ENCODE results near the gene PRKG1. TPM values are rescaled to one million over a fixed set of nuclear protein-coding genes. Genes with fewer than 3 reads are reported as not detected.
A peak's percentile ranks its signal among the peaks of the same experiment; 100 is the strongest.

PRKG1 gene
- total RNA-seq, 1 donor from 2014 or later = 17.9 TPM

- DNase-seq (ENCODE audit: extremely low spot score in 2 of 2) = no peak
- intact Hi-C loops (cut with DNase I) = no loop called here
- Histone ChIP-seq H3K27ac (no peak overlapping the region), H3K9me3 (no peaks in the 10 kb centered on the region), H3K4me3 (no peak overlapping the region), H3K4me1 (peaks cover 6% of the 10 kb centered on the region), H3K36me3 (no peaks in the 10 kb centered on the region), H3K27me3 (no peaks in the 10 kb centered on the region)
- TF ChIP-seq POLR2AphosphoS5 (IDR thresholded peaks at IDR 0.05; ENCODE audit: insufficient read depth in 1 of 2, low read depth in 1 of 2) (no peak), POLR2A (IDR thresholded peaks at IDR 0.05) (no peak), CTCF (IDR thresholded peaks at IDR 0.05) (no peak)
These were observed 244.8 kb downstream of the PRKG1 start for GRCh38 chr10:51319173-51319435.

GRCh38 chr10:51321300-51321699 lies 247.0 kb downstream of the PRKG1 start:
- Histone ChIP-seq H3K4me1 (no peaks in the 10 kb centered on the region), H3K4me3 (no peak overlapping the region), H3K27ac (no peak overlapping the region), H3K9me3 (no peaks in the 10 kb centered on the region), H3K36me3 (no peaks in the 10 kb centered on the region), H3K27me3 (no peaks in the 10 kb centered on the region)
- DNase-seq (ENCODE audit: extremely low spot score in 2 of 2) = no peak
- intact Hi-C loops (cut with DNase I) = no loop called here
- no peak for TF ChIP-seq POLR2AphosphoS5 (IDR thresholded peaks at IDR 0.05; ENCODE audit: insufficient read depth in 1 of 2, low read depth in 1 of 2)
- TF ChIP-seq POLR2A (IDR thresholded peaks at IDR 0.05) = no peak
- TF ChIP-seq CTCF (IDR thresholded peaks at IDR 0.05) = no peak

GRCh38 chr10:51321980-51322379 lies 247.7 kb downstream of the PRKG1 start:
- H3K36me3 ChIP-seq = no peaks in the 10 kb centered on the region
- no peaks in the 10 kb centered on the region for H3K9me3 ChIP-seq
- H3K4me1 ChIP-seq = no peaks in the 10 kb centered on the region
- peak overlapping the region; percentile 21 for H3K27ac ChIP-seq
- H3K4me3 ChIP-seq = no peak overlapping the region
- DNase-seq (ENCODE audit: extremely low spot score in 2 of 2) = no peak
- intact Hi-C loops (cut with DNase I) = no loop called here
- H3K27me3 ChIP-seq = no peaks in the 10 kb centered on the region
- TF ChIP-seq POLR2A (IDR thresholded peaks at IDR 0.05) (no peak), POLR2AphosphoS5 (IDR thresholded peaks at IDR 0.05; ENCODE audit: insufficient read depth in 1 of 2, low read depth in 1 of 2) (no peak), CTCF (IDR thresholded peaks at IDR 0.05) (no peak)

- H3K36me3 ChIP-seq = no peaks in the 10 kb centered on the region
- H3K4me3 ChIP-seq = no peak overlapping the region
- TF ChIP-seq POLR2AphosphoS5 (IDR thresholded peaks at IDR 0.05; ENCODE audit: insufficient read depth in 1 of 2, low read depth in 1 of 2) (no peak), POLR2A (IDR thresholded peaks at IDR 0.05) (no peak), CTCF (IDR thresholded peaks at IDR 0.05) (no peak)
- no peak overlapping the region for H3K27ac ChIP-seq
- no peak for DNase-seq (ENCODE audit: extremely low spot score in 2 of 2)
- no peaks in the 10 kb centered on the region for H3K4me1 ChIP-seq
- H3K9me3 ChIP-seq = no peaks in the 10 kb centered on the region
- intact Hi-C loops (cut with DNase I) = no loop called here
- no peaks in the 10 kb centered on the region for H3K27me3 ChIP-seq
These were observed 251.4 kb downstream of the PRKG1 start for GRCh38 chr10:51325649-51326048.

- no peak for DNase-seq (ENCODE audit: extremely low spot score in 2 of 2)
- Histone ChIP-seq H3K36me3 (no peaks in the 10 kb centered on the region), H3K9me3 (no peaks in the 10 kb centered on the region), H3K4me3 (no peak overlapping the region), H3K27ac (no peak overlapping the region), H3K4me1 (no peaks in the 10 kb centered on the region), H3K27me3 (no peaks in the 10 kb centered on the region)
- TF ChIP-seq POLR2AphosphoS5 (IDR thresholded peaks at IDR 0.05; ENCODE audit: insufficient read depth in 1 of 2, low read depth in 1 of 2) (no peak), CTCF (IDR thresholded peaks at IDR 0.05) (no peak), POLR2A (IDR thresholded peaks at IDR 0.05) (no peak)
- intact Hi-C loops (cut with DNase I) = no loop called here
These were observed 251.9 kb downstream of the PRKG1 start for GRCh38 chr10:51326174-51326573.
